NCI-H526 (cell line): ENCODE results near the gene GSX2.
"Not testable (repeated sequence)": the region's sequence is repeated elsewhere in the genome, so short reads cannot be mapped to it uniquely, and the experiment has no call there.

ENCODE experiments used
- DNase-seq, 2 experiments: peaks; one replicate each; lab custom pipeline; 2025; lab: John Stamatoyannopoulos, UW

Gene GSX2

DNA sequence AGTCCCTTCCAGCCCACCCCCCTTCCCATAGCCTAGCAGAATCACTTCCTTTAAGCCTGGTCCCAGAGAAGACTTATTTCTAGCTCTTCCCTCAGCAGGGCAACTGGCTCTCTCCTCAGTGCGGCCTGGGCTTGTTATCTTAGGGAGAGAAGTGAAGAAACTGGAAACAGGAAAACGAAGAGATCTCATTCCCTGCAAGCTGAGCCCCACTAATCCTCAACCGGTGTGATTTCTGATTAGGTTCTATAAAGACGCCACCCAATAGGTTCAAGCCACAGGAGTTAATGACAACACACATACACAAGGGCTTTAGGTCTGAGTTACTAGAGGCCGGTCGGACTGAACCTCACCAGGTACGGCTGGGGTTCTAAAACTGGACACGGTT lies 3.2 kb downstream of the GSX2 start:
- no peak for DNase-seq

DNA sequence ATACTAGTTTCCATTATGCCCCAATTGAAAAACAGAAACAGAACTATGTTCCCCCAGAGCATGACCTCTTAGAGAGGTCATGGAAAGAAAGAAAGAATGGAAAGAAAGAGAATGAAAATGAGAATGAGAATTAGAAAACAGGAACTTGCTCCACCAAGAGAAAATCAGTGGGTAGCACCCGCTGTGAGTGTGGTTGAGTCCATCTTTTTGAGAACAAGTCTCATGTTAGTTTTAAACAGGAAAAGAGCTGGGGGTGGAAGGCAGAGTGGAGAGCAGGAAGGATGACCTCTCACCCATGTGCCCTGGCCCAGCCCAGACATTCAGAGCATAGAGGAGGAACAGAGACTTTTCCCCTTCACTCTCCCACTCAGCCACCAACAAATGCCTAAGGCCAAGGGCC lies 4.9 kb downstream of the GSX2 start:
- DNase-seq: no peak

DNA sequence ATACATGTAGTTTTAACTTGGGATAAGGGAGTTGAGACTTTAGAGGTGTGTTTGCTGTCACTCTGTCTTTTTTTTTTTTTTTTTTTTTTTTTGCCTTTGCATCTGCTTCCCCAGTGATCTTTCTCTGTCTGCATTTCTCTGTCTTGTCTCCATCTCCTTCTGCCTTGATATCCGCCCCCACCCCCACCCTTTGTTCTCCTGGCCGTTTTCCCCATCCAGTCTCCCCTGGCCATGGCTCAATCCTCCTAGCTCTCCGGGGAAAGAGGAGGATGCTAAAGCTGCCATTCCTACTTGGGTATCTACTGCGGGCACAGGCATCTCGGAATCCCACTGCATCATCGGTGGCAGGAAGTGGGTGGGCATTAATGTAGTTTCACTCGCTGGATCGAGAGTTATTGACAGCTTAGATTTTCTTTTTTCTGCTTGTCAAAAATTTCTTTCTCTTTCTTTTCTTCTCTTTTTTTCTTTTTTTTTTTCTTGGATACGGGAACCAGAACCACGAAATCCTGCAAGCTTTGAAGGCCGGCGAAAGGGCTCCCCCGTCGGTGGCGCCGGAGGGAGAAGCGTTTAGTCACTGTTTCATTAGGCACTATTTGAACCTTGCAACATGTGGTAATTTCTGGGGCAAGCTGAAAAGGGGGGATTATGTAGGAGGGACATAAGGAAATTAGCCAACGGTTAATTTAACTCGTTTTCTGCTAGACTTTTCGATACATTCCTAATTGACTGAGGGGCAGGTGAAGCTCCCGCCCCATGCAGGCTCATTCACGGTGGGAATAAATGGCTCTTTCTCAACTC lies 8.2 kb downstream of the GSX2 start:
- no peak for DNase-seq

DNA sequence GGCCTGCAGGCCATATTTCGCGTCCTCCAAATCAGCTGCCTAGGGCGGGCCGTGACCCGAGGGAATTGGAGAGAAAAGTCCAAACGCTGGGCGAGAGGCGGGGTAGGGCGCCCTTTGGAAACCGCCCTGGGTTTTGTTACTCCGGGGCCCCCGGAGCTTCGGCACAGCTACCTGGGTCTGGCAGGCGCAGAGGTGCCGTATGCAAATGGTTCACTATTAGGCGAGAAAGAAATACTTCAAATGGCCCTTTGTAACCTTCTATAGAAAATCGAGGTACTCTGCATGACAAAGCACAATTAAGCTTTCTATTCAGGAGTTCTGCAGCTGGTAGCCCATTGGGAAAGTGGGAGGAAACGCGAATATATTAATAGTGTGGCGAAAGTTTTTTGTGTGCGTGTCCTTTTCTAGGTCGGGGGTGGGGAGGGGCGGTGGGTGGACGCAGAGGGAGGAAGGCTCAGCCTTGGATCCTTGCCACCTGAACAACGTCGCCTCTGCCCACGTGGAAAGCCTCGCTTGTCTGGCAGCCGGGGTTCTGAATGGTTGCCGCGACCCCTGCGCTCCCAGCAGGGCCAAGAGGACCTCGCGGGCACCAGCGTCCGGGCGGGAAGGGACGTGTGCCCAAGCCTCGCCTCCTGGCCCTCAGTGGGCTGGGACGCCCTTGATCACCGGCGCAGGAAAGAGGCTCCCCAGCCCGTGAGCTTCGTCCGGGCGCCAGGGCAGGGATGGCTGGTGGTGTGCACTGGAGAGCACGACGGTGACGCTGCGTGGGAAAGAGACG lies 9.5 kb downstream of the GSX2 start:
- no peak for DNase-seq

DNA sequence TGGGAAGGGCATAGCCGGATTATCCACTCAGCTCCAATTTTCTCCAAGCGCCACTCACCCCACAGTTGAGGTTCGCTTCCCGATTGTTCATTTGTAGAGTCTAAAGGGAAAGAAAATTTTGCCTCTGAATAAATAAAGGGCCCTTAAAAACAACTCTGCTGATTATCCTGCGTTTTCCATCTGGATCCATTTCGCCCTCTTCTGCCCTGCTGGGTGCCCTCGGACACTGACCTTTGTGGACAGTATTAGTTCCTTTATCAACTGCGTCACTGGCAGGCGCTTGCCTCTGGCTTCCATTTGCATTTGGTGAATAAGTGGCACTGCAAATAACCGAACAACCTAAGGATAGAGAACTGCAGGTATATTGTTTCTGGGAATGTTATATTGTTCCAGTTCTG lies 10.1 kb downstream of the GSX2 start:
- DNase-seq: no peak

DNA sequence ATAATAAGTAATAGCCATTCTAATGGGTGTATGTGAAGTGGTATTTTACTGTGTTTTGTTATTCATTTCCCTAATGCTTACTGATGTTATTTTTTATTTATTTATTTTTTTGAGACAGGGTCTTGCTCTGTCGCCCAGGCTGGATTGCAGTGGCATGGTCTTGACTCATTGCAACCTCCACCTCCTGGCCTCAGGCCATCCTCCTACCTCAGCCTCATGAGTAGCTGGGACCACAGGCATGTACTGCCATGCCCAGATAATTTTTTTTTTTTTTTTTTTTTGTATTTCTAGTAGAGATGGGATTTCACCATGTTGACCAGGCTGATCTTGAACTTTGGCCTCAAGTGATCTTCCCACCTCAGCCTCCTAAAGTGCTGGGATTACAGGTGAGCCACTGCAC lies 13.2 kb downstream of the GSX2 start:
- not testable (repeated sequence) for DNase-seq

DNA sequence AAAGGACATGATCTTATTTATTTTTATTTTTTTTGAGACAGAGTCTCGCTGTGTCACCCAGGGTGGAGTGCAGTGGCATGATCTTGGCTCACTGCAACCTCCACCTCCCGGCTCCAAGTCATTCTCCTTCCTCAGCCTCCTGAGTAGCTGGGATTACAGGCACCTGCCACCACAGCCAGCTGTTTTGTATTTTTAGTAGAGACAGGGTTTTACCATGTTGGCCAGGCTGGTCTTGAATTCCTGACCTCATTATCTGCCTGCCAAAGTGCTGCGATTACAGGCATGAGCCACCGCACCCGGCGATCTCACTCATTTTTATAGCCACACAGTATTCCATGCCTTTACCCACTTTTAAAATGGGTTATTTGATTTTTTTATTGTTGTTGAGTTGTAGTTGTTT lies 16.3 kb downstream of the GSX2 start:
- DNase-seq: not testable (repeated sequence)

DNA sequence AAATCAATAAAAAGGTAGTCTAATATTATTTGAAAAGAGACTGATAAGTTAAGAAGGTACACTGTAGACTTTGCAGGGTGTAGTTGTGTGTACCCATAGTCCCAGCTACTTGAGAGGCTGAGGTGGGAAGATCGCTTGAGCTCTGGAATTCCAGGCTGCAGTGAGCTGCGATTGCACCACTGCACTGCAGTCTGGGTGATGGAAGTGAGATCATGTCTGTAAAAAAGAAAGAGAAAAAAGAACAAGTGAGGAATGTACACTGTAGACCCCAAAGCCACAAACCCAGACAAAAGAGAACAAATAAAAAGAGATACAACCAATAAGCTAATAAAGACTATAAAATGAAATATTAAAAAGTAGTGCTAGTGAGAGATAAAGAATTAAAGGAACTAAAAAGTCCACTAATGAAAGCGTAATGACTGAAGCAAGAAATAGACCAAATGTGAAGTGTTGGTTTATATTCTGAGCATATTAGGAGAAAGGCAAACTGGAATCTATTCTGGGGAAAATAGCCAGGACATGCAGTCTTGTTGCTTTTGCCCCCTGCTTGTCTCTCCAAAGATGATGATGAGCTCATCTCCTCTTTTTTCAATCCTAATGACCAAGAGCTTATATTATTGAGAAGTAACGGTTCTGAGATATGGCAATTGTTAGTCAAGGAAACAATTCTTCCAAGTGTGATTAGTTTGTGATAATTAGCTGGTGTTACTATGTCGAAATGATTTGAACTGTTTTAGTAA lies 19.1 kb downstream of the GSX2 start:
- no peak for DNase-seq

DNA sequence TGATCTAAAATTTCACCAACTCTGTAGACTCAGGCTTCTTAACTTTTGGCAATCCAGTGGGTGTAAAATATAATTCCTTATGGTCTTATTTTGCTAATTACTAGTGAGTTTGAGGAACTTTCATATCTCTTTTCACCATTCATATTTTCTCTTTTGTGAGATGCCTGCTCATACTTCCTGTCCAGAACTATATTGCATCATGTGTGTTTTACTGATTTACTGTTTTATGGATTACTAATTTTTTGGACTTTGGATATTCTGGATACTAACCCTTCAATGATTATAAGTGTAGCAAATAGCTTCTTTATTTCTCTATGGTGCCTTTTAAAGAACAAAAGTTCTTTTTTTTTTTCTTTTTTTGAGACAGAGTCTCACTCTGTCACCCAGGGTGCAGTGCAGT lies 20.6 kb downstream of the GSX2 start:
- DNase-seq: no peak

DNA sequence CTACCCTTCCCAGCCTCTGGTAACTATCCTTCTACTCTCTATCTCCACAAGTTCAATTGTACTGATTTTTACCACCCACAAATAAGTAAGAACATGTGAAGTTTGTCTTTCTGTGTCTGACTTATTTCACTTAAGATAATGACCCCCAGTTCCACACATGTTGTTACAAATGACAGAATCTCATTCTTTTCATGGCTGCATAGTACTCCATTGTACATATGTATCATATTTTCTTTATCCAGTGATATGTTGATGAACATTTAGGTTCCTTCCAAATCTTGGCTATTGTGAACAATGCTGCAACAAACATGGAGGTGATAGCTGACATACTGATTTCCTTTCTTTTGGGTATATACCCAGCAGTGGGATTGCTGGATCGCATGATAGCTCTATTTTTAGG lies 27.7 kb downstream of the GSX2 start:
- no peak for DNase-seq

DNA sequence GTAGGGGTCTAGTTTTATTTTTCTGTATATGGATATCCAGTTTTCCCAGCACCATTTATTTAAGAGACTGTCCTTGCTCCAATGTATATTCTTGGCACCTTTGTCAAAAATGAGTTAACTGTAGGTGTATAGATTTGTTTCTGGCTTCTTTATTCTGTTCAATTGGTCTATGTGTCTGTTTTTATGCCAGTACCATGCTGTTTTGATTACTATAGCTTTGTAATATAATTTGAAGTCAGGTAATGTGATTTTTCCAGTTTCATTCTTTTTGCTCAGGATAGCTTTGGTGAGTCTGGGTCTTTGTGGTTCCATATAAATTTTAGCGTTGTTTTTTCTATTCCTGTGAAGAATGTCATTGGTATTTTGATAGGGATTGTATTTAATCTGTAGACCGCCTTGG lies 28.7 kb downstream of the GSX2 start:
- not testable (repeated sequence) for DNase-seq

DNA sequence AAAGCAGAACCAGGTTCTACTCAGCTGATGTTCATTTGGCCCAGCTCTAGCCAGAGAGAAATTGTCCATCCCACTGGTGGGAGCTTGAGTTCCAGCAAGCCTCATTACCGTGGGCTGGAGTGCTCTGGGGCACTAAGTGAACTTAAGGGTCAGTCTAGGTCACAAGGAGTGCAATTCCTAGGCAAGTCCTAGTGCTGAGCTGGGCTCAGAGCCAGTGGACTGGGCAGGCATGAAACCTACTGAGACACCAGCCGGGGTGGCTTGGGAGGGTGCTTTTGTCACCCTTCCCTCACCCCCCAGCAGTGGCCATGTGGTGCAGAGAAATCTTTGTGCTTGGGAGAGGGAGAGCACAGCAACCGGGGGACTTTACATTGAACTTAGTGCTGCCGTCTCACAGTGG lies 39.4 kb downstream of the GSX2 start:
- DNase-seq: no peak

DNA sequence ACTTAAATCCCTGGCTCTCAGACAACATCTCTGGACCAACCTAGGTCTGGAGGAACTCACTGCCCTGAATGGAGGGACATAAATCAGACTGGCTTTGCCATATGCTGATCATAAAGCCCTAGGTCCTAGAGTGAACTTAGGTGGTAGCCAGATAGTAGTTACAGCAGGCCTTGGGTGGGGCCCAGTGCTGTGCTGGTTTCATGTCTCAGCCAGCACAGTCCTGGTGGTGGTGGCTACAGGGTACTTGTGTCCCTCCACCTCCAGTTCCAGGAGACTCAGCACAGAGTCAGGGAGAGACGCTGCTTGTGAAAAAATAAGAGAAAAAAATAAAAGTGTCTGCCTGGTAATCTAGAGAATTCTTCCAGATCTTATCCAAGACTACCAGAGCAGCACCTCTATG lies 40.3 kb downstream of the GSX2 start:
- DNase-seq: no peak

DNA sequence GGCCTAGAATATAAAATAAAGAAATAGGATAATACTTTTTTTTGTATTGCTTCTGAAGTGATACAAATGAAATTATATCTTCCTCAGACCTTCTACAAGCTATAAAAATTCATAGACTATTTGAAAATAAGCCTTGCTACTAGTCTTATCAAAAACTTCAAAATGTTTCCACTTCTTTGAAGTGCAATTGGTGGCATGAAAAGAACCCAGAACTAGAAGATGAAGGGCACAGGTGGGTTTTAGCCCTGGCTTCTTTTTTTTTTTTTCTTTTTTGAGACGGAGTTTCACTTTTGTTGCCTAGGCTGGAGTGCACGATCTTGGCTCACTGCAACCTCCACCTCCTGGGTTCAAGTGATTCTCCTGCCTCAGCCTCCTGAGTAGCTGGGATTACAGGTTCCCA lies 44.2 kb downstream of the GSX2 start:
- DNase-seq: no peak

DNA sequence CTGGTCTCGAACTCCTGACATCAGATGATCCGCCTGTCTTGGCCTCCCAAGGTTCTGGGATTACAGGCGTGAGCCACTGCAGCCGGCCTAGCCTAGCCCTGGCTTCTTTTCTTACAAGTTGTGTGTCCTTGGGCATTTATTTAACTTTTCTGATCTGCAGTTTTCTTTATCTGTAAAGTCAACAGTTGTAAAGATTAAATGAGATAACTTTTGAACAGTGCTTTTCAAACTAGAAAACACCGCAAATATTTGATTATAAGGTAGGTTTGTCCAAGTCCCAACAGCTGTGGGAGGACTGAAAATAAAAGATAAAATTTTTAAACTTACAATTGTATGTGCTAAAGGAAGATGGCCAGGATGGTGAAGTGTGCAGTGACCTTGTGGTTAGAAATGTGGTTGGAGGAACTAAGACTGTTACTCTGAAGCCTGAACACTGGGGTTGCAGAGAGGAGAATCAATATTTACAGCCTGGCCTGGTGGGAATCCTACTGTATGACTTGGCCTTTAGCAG lies 44.8 kb downstream of the GSX2 start:
- no peak for DNase-seq

DNA sequence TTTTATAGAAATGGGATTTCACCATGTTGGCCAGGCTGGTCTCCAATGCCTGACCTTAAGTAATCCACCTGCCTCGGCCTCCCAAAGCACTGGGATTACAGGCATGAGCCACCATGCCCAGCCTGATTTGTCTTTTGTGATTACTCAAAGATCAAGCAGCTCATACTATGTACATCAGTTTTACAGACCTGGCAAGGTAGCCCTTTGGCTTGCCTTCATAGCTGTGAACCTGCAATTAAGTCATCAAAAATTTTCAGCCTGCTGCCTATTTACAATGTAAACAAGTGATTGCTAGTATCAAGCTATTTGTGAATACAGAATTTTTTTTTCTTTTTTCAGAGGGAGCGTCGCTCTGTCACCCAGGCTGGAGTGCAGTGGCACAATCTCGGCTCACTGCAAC lies 46.2 kb downstream of the GSX2 start:
- DNase-seq: no peak

DNA sequence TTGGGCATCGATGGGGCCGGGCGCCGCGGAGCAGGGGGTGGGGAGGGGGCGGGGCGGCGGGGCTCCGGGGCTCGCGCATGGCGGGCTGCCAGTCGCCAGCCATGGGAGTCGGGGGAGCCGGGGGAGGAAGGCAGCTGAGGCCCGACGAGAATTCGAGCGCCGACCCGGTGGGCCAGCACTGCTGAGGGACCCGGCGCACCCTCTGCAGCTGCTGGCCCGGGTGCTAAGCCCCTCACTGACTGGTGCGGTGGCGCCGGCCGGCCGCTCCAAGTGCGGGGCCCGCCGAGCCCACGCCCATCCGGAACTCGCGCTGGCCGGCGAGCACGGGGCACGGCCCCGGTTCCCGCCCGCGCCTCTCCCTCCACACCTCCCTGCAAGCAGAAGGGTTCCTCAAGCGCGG lies 49.4 kb downstream of the GSX2 start:
- no peak for DNase-seq
